CD14-positive monocyte (primary cell): ENCODE results near the gene ZNF831. TPM values are rescaled to one million over a fixed set of nuclear protein-coding genes. Genes with fewer than 3 reads are reported as not detected.

Source experiments
- DNase-seq, 3 donors: peaks; one replicate each; pipeline ENCODE4 v3.0.0-alpha.2; 2011 to 2022
- H2AFZ ChIP-seq: 2 replicates; pipeline ENCODE4 v1.6.0; 2012; ENCODE audit warnings: mild to moderate bottlenecking, low read depth, low read length, inconsistent platforms; ENCODE audit not compliant: insufficient read depth, poor library complexity, severe bottlenecking
- H3K27ac ChIP-seq, 2 donors: 1 replicate in 1 of 2; 2 replicates in 1 of 2; pipeline ENCODE4 v1.5.1; 2012 to 2013; ENCODE audit warnings: low read length in 2 of 2, control low read depth in 1 of 2, inconsistent platforms in 1 of 2, low read depth in 1 of 2, mild to moderate bottlenecking in 1 of 2
- H3K27me3 ChIP-seq, 2 donors: one replicate each; pipeline versions ENCODE4 v1.6.0 to v1.6.1; 2011 to 2013; ENCODE audit warnings: low read length in 2 of 2; ENCODE audit not compliant: control insufficient read depth in 2 of 2, insufficient read depth in 2 of 2
- H3K36me3 ChIP-seq, 2 donors: replicated peaks in 1 of 2; 1 replicate in 1 of 2; 2 replicates in 1 of 2; pipeline versions ENCODE4 v1.5.1 to v1.6.1; 2012 to 2013; ENCODE audit warnings: low read length in 2 of 2, control low read depth in 1 of 2, inconsistent platforms in 1 of 2, mild to moderate bottlenecking in 1 of 2; ENCODE audit not compliant: insufficient read depth in 2 of 2, control insufficient read depth in 1 of 2
- H3K4me1 ChIP-seq, 2 donors: 1 replicate in 1 of 2; 2 replicates in 1 of 2; pipeline versions ENCODE4 v1.5.1 to v1.6.1; 2012 to 2013; ENCODE audit warnings: low read length in 2 of 2, control low read depth in 1 of 2, inconsistent platforms in 1 of 2, mild to moderate bottlenecking in 1 of 2, moderate library complexity in 1 of 2; ENCODE audit not compliant: insufficient read depth in 2 of 2, control insufficient read depth in 1 of 2
- H3K4me2 ChIP-seq: replicated peaks from 2 replicates; pipeline ENCODE3; 2012; ENCODE audit warnings: low read length, moderate library complexity, mild to moderate bottlenecking; ENCODE audit not compliant: poor library complexity, severe bottlenecking; ENCODE audit errors: extremely low read depth
- H3K4me3 ChIP-seq, 3 experiments: fragments of 200-600 bp in 1 of 3; sonication (generic) in 1 of 3; replicated peaks in 1 of 3; 1 replicate in 2 of 3; 2 replicates in 1 of 3; pipeline ENCODE4 v1.5.1; 2011 to 2013; ENCODE audit warnings: low read length in 3 of 3, mild to moderate bottlenecking in 3 of 3, control low read depth in 2 of 3, low read depth in 2 of 3, inconsistent platforms in 1 of 3, moderate library complexity in 1 of 3
- H3K79me2 ChIP-seq: 2 replicates; pipeline ENCODE4 v1.6.0; 2012; ENCODE audit warnings: mild to moderate bottlenecking, control low read depth, inconsistent platforms, low read length, moderate library complexity; ENCODE audit not compliant: insufficient read depth
- H3K9ac ChIP-seq: 2 replicates; pipeline ENCODE4 v1.6.0; 2017; ENCODE audit warnings: low read length, mild to moderate bottlenecking; ENCODE audit not compliant: insufficient read depth, poor library complexity, severe bottlenecking
- H3K9me3 ChIP-seq, 2 donors: replicated peaks in 1 of 2; 1 replicate in 1 of 2; 2 replicates in 1 of 2; pipeline versions ENCODE4 v1.5.1 to v1.6.1; 2012 to 2013; ENCODE audit warnings: low read length in 2 of 2, control low read depth in 1 of 2; ENCODE audit not compliant: control insufficient read depth in 1 of 2, insufficient read depth in 1 of 2
- H4K20me1 ChIP-seq: 2 replicates; pipeline ENCODE4 v1.6.0; 2012; ENCODE audit warnings: mild to moderate bottlenecking, low read length, control low read depth, moderate library complexity; ENCODE audit not compliant: insufficient read depth
- H3K27ac Mint-ChIP-seq, 7 donors: one replicate each; pipeline ENCODE4 v1.8.0; 2020; ENCODE audit warnings: mild to moderate bottlenecking in 7 of 7, mixed read lengths in 7 of 7, moderate library complexity in 6 of 7, inconsistent platforms in 2 of 7
- H3K27me3 Mint-ChIP-seq, 3 donors: one replicate each; pipeline ENCODE4 v1.8.0; 2021 to 2022; ENCODE audit warnings: low read depth in 3 of 3, mild to moderate bottlenecking in 3 of 3, mixed read lengths in 3 of 3, moderate library complexity in 3 of 3, inconsistent platforms in 1 of 3
- H3K36me3 Mint-ChIP-seq, 2 donors: one replicate each; pipeline ENCODE4 v1.8.0; 2020; ENCODE audit warnings: mixed read lengths in 2 of 2, inconsistent platforms in 1 of 2, mild to moderate bottlenecking in 1 of 2
- H3K4me1 Mint-ChIP-seq: one replicate; pipeline ENCODE4 v1.8.0; 2020; ENCODE audit warnings: mild to moderate bottlenecking, mixed read lengths
- H3K4me3 Mint-ChIP-seq, 2 donors: one replicate each; pipeline ENCODE4 v1.8.0; 2020; ENCODE audit warnings: mild to moderate bottlenecking in 2 of 2, mixed read lengths in 2 of 2, moderate library complexity in 1 of 2
- H3K9me3 Mint-ChIP-seq, 7 donors: one replicate each; pipeline ENCODE4 v1.8.0; 2020 to 2022; ENCODE audit warnings: mixed read lengths in 7 of 7, mild to moderate bottlenecking in 6 of 7, moderate library complexity in 6 of 7, inconsistent platforms in 2 of 7
- CTCF ChIP-seq: fragments of 200-600 bp; IDR thresholded peaks from one replicate; pipeline ENCODE4 v1.8.0; 2022; ENCODE audit warnings: antibody characterized with exemption, mild to moderate bottlenecking
- WGBS: methylation state at CpG from one replicate; pipeline ENCODE4 v1.1.5; 2013; ENCODE audit warnings: missing lambda C conversion rate; ENCODE audit not compliant: insufficient coverage; 5-methylcytosine and 5-hydroxymethylcytosine counted together
- intact Hi-C, 2 donors: fragments of 100-400 bp; cut with micrococcal nuclease; formaldehyde crosslinking; loops; one replicate each; pipeline versions ENCODE4 v1.15.0 to v1.15.1; 2023
- polyA plus RNA-seq, 3 donors: library from polyadenylated mRNA; depleted of rRNA in 1 of 3; unstranded in 2 of 3; stranded (reverse) in 1 of 3; fragments of 300-500 nt in 2 of 3; fragments of >200 nt in 1 of 3; fragmentation: Illumina TruSeq in 2 of 3; gene quantifications; 1 replicate in 2 of 3; 2 replicates in 1 of 3; pipeline ENCODE4 v1.2.3, GENCODE V29; 2012 to 2021

ZNF831 gene
- polyA plus RNA-seq, 3 donors, result 0.03 to 0.09 TPM; not detected in 1

- no peak overlapping the region for H3K4me3 Mint-ChIP-seq
- no peak for TF ChIP-seq CTCF
- H3K36me3 ChIP-seq, result no peaks in the 10 kb centered on the region
- no peak overlapping the region for H3K27ac ChIP-seq
- no peaks in the 10 kb centered on the region for H3K79me2 ChIP-seq
- intact Hi-C loops, result no loop called here
- H3K9ac ChIP-seq, result no peak overlapping the region
- DNase-seq, result no peak
- no peak overlapping the region for H3K4me2 ChIP-seq
- no peaks in the 10 kb centered on the region for H3K4me1 ChIP-seq
- H3K4me1 Mint-ChIP-seq, result peaks cover 9% of the 10 kb centered on the region
- no peaks in the 10 kb centered on the region for H3K36me3 Mint-ChIP-seq
- WGBS, result 93% methylated on average over 9 of the region's 13 CpGs
- no peak overlapping the region for H3K27ac Mint-ChIP-seq
- no peaks in the 10 kb centered on the region for H3K27me3 ChIP-seq
- no peak overlapping the region for H3K4me3 ChIP-seq
- no peak overlapping the region for H2AFZ ChIP-seq
- H4K20me1 ChIP-seq, result no peaks in the 10 kb centered on the region
- peaks cover 0 to 2% (median 0%) of the 10 kb centered on the region in 7 donors for H3K9me3 Mint-ChIP-seq
- no peaks in the 10 kb centered on the region for H3K9me3 ChIP-seq
- peaks cover 3 to 20% (median 6%) of the 10 kb centered on the region in 3 donors for H3K27me3 Mint-ChIP-seq
Observed at GRCh38 chr20:59141818-59142581, 21.6 kb upstream of the ZNF831 start.

- no peaks in the 10 kb centered on the region for H3K27me3 ChIP-seq
- no peak overlapping the region for H3K4me3 ChIP-seq
- H3K4me1 ChIP-seq, result no peaks in the 10 kb centered on the region
- H2AFZ ChIP-seq, result no peak overlapping the region
- TF ChIP-seq CTCF, result no peak
- Mint-ChIP-seq H3K27ac (no peak overlapping the region), H3K9me3 (peaks cover 0 to 4% (median 0%) of the 10 kb centered on the region in 7 donors), H3K36me3 (no peaks in the 10 kb centered on the region), H3K27me3 (peaks cover 3 to 19% (median 6%) of the 10 kb centered on the region in 3 donors), H3K4me1 (peaks cover 9% of the 10 kb centered on the region), H3K4me3 (no peak overlapping the region)
- no peaks in the 10 kb centered on the region for H3K79me2 ChIP-seq
- H3K36me3 ChIP-seq, result no peaks in the 10 kb centered on the region
- H3K9ac ChIP-seq, result no peak overlapping the region
- no peak for DNase-seq
- H3K4me2 ChIP-seq, result no peak overlapping the region
- H3K27ac ChIP-seq, result no peak overlapping the region
- no peaks in the 10 kb centered on the region for H4K20me1 ChIP-seq
- intact Hi-C loops, result no loop called here
- no peaks in the 10 kb centered on the region for H3K9me3 ChIP-seq
- 100% methylated on average over 2 of the region's 5 CpGs for WGBS
Observed at GRCh38 chr20:59143326-59143725, 20.3 kb upstream of the ZNF831 start.
